Stimulated activated CD8-positive, alpha-beta memory T cell treated with anti-CD3 and anti-CD28 coated beads, Interleukin-15, amount 100 ng/mL, for 48 hours (primary cell): Measurements from ENCODE around the gene RNU1-3.
"Not testable (repeated sequence)": the region's sequence is repeated elsewhere in the genome, so short reads cannot be mapped to it uniquely, and the experiment has no call there.

Source experiments
- DNase-seq, 2 donors: peaks; one replicate each; pipeline ENCODE4 v3.0.0-alpha.2; 2020; ENCODE audit warnings: low read depth in 2 of 2

RNU1-3 gene

GRCh38 chr1:16619803-16620501, 46.8 kb downstream of the RNU1-3 start:
- DNase-seq: not testable (repeated sequence)

DNA sequence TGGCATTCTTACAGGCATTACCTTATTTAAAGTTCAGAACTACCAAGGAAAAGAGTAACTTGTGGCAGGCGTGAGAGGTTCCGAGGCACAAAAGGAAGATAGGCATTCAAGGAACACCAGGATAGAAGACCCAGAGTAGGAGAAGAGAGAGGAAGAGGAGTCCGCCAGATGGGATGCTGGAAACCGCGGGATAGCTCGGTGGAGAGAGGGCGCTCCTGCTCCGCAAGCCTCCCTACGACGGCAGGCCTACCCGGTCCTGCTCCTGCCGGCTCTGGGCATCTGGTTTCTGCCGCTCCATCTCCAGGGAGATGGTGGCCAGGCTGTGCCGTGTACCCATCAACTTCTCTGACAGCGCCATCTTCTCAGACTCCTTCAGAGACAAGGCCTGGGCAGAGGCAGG, 48.0 kb downstream of the RNU1-3 start:
- no peak for DNase-seq

DNA sequence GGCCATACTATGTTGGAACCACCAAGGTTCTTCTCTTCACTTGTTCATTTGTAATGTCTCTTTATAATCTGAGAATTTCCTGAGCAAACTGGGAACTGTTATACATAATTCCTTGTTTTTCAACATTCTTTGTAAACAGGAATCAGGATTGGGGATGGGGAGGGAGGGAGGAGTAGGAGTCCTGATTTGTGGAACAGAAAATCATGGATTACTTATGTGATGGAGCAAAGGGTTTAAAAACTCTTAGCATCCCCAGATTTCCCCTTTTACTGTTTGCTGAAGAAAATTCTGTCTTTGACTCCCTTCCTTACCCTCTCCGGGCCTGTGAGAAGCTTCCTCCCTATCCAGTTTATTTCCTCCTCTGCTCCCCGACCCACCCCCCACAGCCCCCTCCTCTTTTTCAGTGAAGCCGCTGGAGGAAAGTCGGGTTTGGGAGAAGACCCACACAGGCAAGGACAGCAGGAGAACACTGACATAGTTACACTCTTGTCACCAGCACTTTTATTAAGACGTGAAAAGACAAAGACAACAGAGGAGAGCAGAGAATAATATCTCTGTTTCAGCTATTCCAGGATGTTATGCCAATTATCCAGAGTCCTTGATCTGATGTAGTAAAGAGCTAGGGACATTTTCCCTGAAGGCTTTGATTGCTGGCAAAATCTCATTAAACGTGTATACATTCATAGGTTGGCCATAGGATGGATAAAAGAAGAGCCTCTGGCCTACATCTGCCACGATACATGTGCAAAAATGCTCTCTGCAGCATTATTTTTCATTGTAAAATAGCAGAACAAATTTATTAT, 48.8 kb downstream of the RNU1-3 start:
- DNase-seq: no peak

- DNase-seq: no peak
These were observed 49.6 kb downstream of the RNU1-3 start for GRCh38 chr1:16617114-16617631.
